ENCODE data around the gene DPYSL5.

DNA sequence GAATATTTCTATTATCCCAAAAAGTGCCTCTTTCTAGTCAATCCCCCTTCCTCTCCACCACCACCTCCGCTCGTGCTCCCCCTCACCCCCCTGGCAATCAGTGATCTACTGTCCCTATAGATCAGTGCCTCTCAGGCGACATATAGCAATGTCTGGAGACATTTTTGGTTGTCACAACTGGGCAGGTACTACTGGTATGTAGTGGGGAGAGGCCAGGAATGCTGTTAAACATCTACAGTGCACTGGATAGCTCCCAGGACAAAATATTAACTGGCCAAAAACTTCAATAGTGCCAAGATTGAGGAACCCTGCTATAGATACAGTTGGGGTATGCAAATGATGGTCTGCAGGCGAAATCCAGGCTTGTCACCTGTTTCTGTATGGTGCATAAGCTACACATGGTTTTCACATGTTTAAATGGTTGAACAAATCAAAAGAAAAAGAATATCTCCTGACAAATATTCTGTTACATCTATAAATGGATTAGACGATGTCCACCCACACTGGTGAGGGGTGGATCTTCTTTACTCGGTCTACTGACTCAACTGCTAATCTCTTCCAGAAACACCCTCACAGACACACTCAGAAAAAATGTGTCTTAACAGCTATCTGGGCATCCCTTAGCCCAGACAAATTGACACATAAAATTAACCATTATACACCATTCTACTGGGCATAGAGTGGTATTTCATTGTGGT lies 25.5 kb downstream of the DPYSL5 start:
- TF ChIP-seq TAF1 (IDR thresholded peaks at IDR 0.05; ENCODE audit: borderline replicate concordance, insufficient read depth, low read length) = no peak
- no peak for TF ChIP-seq POLR2AphosphoS5 (IDR thresholded peaks at IDR 0.05; ENCODE audit: low read depth, low read length)
- TF ChIP-seq, protein P1, sequence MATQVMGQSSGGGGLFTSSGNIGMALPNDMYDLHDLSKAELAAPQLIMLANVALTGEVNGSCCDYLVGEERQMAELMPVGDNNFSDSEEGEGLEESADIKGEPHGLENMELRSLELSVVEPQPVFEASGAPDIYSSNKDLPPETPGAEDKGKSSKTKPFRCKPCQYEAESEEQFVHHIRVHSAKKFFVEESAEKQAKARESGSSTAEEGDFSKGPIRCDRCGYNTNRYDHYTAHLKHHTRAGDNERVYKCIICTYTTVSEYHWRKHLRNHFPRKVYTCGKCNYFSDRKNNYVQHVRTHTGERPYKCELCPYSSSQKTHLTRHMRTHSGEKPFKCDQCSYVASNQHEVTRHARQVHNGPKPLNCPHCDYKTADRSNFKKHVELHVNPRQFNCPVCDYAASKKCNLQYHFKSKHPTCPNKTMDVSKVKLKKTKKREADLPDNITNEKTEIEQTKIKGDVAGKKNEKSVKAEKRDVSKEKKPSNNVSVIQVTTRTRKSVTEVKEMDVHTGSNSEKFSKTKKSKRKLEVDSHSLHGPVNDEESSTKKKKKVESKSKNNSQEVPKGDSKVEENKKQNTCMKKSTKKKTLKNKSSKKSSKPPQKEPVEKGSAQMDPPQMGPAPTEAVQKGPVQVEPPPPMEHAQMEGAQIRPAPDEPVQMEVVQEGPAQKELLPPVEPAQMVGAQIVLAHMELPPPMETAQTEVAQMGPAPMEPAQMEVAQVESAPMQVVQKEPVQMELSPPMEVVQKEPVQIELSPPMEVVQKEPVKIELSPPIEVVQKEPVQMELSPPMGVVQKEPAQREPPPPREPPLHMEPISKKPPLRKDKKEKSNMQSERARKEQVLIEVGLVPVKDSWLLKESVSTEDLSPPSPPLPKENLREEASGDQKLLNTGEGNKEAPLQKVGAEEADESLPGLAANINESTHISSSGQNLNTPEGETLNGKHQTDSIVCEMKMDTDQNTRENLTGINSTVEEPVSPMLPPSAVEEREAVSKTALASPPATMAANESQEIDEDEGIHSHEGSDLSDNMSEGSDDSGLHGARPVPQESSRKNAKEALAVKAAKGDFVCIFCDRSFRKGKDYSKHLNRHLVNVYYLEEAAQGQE (IDR thresholded peaks at IDR 0.05; ENCODE audit: insufficient read depth in 1 of 2, low read depth in 2 of 2, low read length in 2 of 2) = no peak
- TF ChIP-seq SIN3A (IDR thresholded peaks at IDR 0.05; ENCODE audit: borderline replicate concordance, insufficient read depth, low read length) = no peak
- TF ChIP-seq FOXP2 (optimal IDR thresholded peaks at IDR 0.05; ENCODE audit: borderline replicate concordance, extremely low read depth, extremely low read length, insufficient read depth) = no peak

Measured in PFSK-1 (cell line).